Endothelial cell of umbilical vein (primary cell): ENCODE data around the gene CMTM6. TPM values are rescaled to one million over a fixed set of nuclear protein-coding genes. Genes with fewer than 3 reads are reported as not detected.
"Not testable (repeated sequence)": the region's sequence is repeated elsewhere in the genome, so short reads cannot be mapped to it uniquely, and the experiment has no call there.

Source experiments
- BruUV-seq: library from RNA; stranded (reverse); fragments of 400-500 nt; replicated peaks from 2 replicates; lab custom pipeline; 2021; lab: Mats Ljungman, UMichigan
- CTCF ChIA-PET: fragments of 300-600, 350-600 bp; sonication (Branson Sonifier 250); formaldehyde crosslinking; loops from one replicate; lab custom pipeline; 2021; ENCODE audit warnings: antibody characterized with exemption, inconsistent platforms; lab: Charles Lee
- POLR2A ChIA-PET: fragments of 300-600, 350-600 bp; sonication (Branson Sonifier 250); formaldehyde crosslinking; loops from one replicate; lab custom pipeline; 2021; ENCODE audit warnings: antibody characterized with exemption, inconsistent platforms; lab: Charles Lee
- DNase-seq: peaks from one replicate; pipeline ENCODE4 v3.0.0-alpha.2; 2011; ENCODE audit warnings: low read depth, low spot score
- FAIRE-seq: peaks from 2 replicates; lab custom pipeline; 2011; peaks lifted over from hg19 to GRCh38; lab: Jason Lieb, UNC
- H2AFZ ChIP-seq: 2 replicates; pipeline ENCODE4 v1.6.0; 2012; ENCODE audit warnings: low read depth, low read length, control low read depth, inconsistent platforms
- H3K27ac ChIP-seq: 2 replicates; pipeline ENCODE4 v1.5.1; 2011; ENCODE audit warnings: low read depth, mild to moderate bottlenecking, control low read depth, low read length, moderate library complexity; ENCODE audit not compliant: insufficient read depth
- H3K27me3 ChIP-seq, 2 experiments: 2 replicates each; pipeline versions ENCODE4 v1.6.0 to v1.6.1; 2011; ENCODE audit warnings: low read length in 2 of 2, mixed read lengths in 1 of 2; ENCODE audit not compliant: control insufficient read depth in 2 of 2, insufficient read depth in 2 of 2
- H3K36me3 ChIP-seq, 2 experiments: 2 replicates in 1 of 2; 3 replicates in 1 of 2; pipeline ENCODE4 v1.5.1; 2011; ENCODE audit warnings: low read length in 2 of 2, mild to moderate bottlenecking in 1 of 2, moderate library complexity in 1 of 2; ENCODE audit not compliant: control insufficient read depth in 2 of 2, insufficient read depth in 2 of 2; ENCODE audit errors: extremely low read depth in 1 of 2
- H3K4me1 ChIP-seq: 3 replicates; pipeline ENCODE4 v1.5.1; 2011; ENCODE audit warnings: mild to moderate bottlenecking, low read length; ENCODE audit not compliant: control insufficient read depth, insufficient read depth; ENCODE audit errors: extremely low read depth
- H3K4me2 ChIP-seq: 2 replicates; pipeline ENCODE4 v1.6.1; 2011; ENCODE audit warnings: low read length, control low read depth, mixed read lengths; ENCODE audit not compliant: insufficient read depth
- H3K4me3 ChIP-seq, 3 experiments: fragments of 200-600 bp in 1 of 3; sonication (generic), shearing (Covaris generic) in 1 of 3; replicated peaks in 1 of 3; 2 replicates each; pipeline ENCODE4 v1.5.1; 2011 to 2016; ENCODE audit warnings: control low read depth in 3 of 3, low read length in 3 of 3, mild to moderate bottlenecking in 2 of 3, inconsistent platforms in 1 of 3, low read depth in 1 of 3, moderate library complexity in 1 of 3; ENCODE audit not compliant: insufficient read depth in 1 of 3
- H3K79me2 ChIP-seq: 2 replicates; pipeline ENCODE4 v1.6.0; 2012; ENCODE audit warnings: low read length, inconsistent platforms; ENCODE audit not compliant: control insufficient read depth, insufficient read depth
- H3K9ac ChIP-seq: replicated peaks from 2 replicates; pipeline ENCODE3; 2011; ENCODE audit warnings: low read length, control low read depth; ENCODE audit not compliant: insufficient read depth; ENCODE audit errors: extremely low read depth
- H3K9me1 ChIP-seq: replicated peaks from 3 replicates; pipeline ENCODE4 v1.6.0; 2011; ENCODE audit warnings: mild to moderate bottlenecking, low read length; ENCODE audit not compliant: control insufficient read depth, insufficient read depth; ENCODE audit errors: extremely low read depth
- H3K9me3 ChIP-seq: replicated peaks from 2 replicates; pipeline ENCODE4 v1.5.1; 2012; ENCODE audit warnings: low read length, inconsistent platforms; ENCODE audit not compliant: control insufficient read depth, insufficient read depth
- H4K20me1 ChIP-seq: replicated peaks from 2 replicates; pipeline ENCODE3; 2011; ENCODE audit warnings: mild to moderate bottlenecking, low read length; ENCODE audit not compliant: control insufficient read depth, insufficient read depth; ENCODE audit errors: extremely low read depth
- CTCF ChIP-seq, 2 donors: IDR thresholded peaks; 1 replicate in 1 of 2; 2 replicates in 1 of 2; pipeline ENCODE4 v1.5.1; 2011; ENCODE audit warnings: low read length in 2 of 2, mild to moderate bottlenecking in 2 of 2, moderate library complexity in 2 of 2, control low read depth in 1 of 2, inconsistent platforms in 1 of 2, low read depth in 1 of 2; ENCODE audit not compliant: insufficient read depth in 1 of 2; ENCODE audit errors: extremely low read depth in 1 of 2
- EZH2 ChIP-seq: IDR thresholded peaks from 2 replicates; pipeline ENCODE4 v1.6.1; 2012; ENCODE audit warnings: borderline replicate concordance, low read depth, mild to moderate bottlenecking, moderate library complexity, low read length, inconsistent platforms; ENCODE audit not compliant: severe bottlenecking
- JUN ChIP-seq: IDR thresholded peaks from 2 replicates; pipeline ENCODE4 v1.6.1; 2011; ENCODE audit warnings: borderline replicate concordance, low read depth; ENCODE audit not compliant: insufficient read length, insufficient read depth
- POLR2A ChIP-seq: IDR thresholded peaks from 2 replicates; pipeline ENCODE4 v1.6.1; 2012; ENCODE audit warnings: low read depth, mild to moderate bottlenecking, control low read depth, low read length
- dilution Hi-C: fragments of 300-500 bp; cut with MboI; formaldehyde crosslinking; loops from one replicate; pipeline ENCODE4 v1.15.0; 2019; ENCODE audit warnings: low sequenced_read_pairs; ENCODE audit not compliant: extremely low pct_ligation_motif_present
- intact Hi-C: fragments of 100-400 bp; cut with micrococcal nuclease; formaldehyde crosslinking; loops from one replicate; pipeline ENCODE4 v1.10.0; 2022
- polyA plus RNA-seq, 4 experiments: library from polyadenylated mRNA; depleted of rRNA in 3 of 4; stranded (reverse) in 3 of 4; unstranded in 1 of 4; fragments of >200 nt; gene quantifications; 2 replicates each; pipeline versions ENCODE4 v1.2.1 to v1.2.3, GENCODE V29; 2011 to 2012; ENCODE audit warnings: missing spikeins in 1 of 4
- total RNA-seq: library from RNA; stranded (reverse); gene quantifications from 2 replicates; pipeline ENCODE4 v1.2.3, GENCODE V29; 2021

CMTM6 gene
- total and polyA plus RNA-seq, 2 donors (not counting 3 experiments of a cell fraction or from before 2014, with no cell fraction given): 38.0 to 56.3 TPM

DNA sequence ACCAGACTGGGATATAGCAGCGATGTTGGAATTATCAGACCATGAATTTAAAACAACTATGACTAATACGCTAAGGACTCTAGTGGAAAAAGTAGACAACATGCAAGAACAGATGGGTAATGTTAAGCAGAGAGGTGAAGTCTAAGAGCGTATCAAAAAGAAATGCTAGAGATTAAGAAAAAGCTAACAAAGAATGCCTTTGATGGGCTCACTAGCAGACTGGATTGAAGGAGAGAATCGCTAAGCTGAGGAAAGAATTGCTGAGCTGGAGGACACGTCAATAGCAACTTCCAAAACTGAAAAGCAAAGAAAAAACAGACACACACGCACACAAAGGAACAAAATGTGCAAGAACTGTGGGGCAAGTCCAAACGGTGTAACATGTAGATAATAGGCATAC lies 20.0 kb upstream of the CMTM6 start:
- no peak overlapping the region for H3K4me3 ChIP-seq
- no peaks in the 10 kb centered on the region for H3K9me1 ChIP-seq
- H3K79me2 ChIP-seq: no peaks in the 10 kb centered on the region
- CTCF ChIA-PET: interaction anchor here (0.9 to 1.1 kb wide), 2 partner anchors 9 to 47 kb away, joined by 3 to 4 read pairs; no protein-coding TSS in a partner anchor
- H4K20me1 ChIP-seq: no peaks in the 10 kb centered on the region
- POLR2A ChIA-PET: no interaction called here
- H3K4me2 ChIP-seq: no peak overlapping the region
- H3K27ac ChIP-seq: no peak overlapping the region
- H2AFZ ChIP-seq: no peak overlapping the region
- no peaks in the 10 kb centered on the region for H3K9me3 ChIP-seq
- H3K4me1 ChIP-seq: no peaks in the 10 kb centered on the region
- FAIRE-seq: no peak
- no peak for DNase-seq
- H3K27me3 ChIP-seq: no peaks in the 10 kb centered on the region
- no peak for TF ChIP-seq CTCF (IDR thresholded peaks at IDR 0.05; ENCODE audit: extremely low read depth in 1 of 2, insufficient read depth in 1 of 2, low read depth in 1 of 2, low read length in 2 of 2)
- no peak for TF ChIP-seq EZH2
- TF ChIP-seq JUN: no peak
- no peak for TF ChIP-seq POLR2A
- BruUV-seq: no TSS peak
- intact Hi-C loops: no loop called here
- H3K9ac ChIP-seq: no peak overlapping the region
- dilution Hi-C loops: no loop called here
- peaks cover 2 to 4% of the 10 kb centered on the region in 2 experiments for H3K36me3 ChIP-seq

DNA sequence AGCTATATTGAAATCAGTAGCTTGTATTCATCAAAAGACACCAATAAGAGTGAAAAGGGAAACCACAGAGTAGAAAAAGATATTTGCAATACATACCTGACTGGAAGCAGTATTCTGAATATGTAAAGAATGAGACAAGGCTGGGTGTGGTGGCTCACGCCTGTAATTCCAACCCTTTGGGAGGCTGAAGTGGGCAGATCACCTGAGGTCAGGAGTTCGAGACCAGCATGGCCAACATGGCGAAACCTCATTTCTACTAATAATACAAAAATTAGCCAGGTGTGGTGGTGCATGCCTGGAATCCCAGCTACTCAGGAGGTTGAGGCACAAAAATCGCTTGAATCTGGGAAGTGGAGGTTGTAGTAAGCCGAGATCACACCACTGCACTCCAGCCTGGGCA lies 16.3 kb upstream of the CMTM6 start:
- POLR2A ChIA-PET: not testable (repeated sequence)

GRCh38 chr3:32516751-32517150 lies 14.1 kb upstream of the CMTM6 start:
- H3K9me3 ChIP-seq, POLR2A ChIA-PET, FAIRE-seq, H3K9ac ChIP-seq, DNase-seq, H3K27ac ChIP-seq, H3K4me1 ChIP-seq, H3K4me2 ChIP-seq, intact Hi-C loops, H4K20me1 ChIP-seq, H3K79me2 ChIP-seq, dilution Hi-C loops, H3K27me3 ChIP-seq, H3K9me1 ChIP-seq, CTCF ChIA-PET, BruUV-seq, H2AFZ ChIP-seq, H3K4me3 ChIP-seq, H3K36me3 ChIP-seq: not testable (repeated sequence)

More for the DNA sequence above, 16.3 kb upstream of the CMTM6 start:
- H3K9me3 ChIP-seq, H3K4me3 ChIP-seq, DNase-seq, H3K27ac ChIP-seq, H3K9ac ChIP-seq, H3K9me1 ChIP-seq, CTCF ChIA-PET, H3K4me2 ChIP-seq, H3K4me1 ChIP-seq, H4K20me1 ChIP-seq, H3K36me3 ChIP-seq, H2AFZ ChIP-seq, intact Hi-C loops, FAIRE-seq, H3K27me3 ChIP-seq, dilution Hi-C loops, H3K79me2 ChIP-seq, BruUV-seq: not testable (repeated sequence)
